Fibroblast of villous mesenchyme (primary cell): Measurements from ENCODE around the gene HHEX. TPM values are rescaled to one million over a fixed set of nuclear protein-coding genes. Genes with fewer than 3 reads are reported as not detected.

Source experiments
- DNase-seq: peaks from one replicate; pipeline ENCODE4 v3.0.0-alpha.2; 2010; ENCODE audit warnings: low read depth
- H3K4me3 ChIP-seq: 2 replicates; pipeline ENCODE4 v1.5.1; 2011; ENCODE audit warnings: low read depth, mild to moderate bottlenecking, low read length
- CTCF ChIP-seq: IDR thresholded peaks from 2 replicates; pipeline ENCODE4 v1.5.1; 2012; ENCODE audit warnings: low read depth, mild to moderate bottlenecking, low read length; ENCODE audit not compliant: insufficient read depth
- total RNA-seq: library from RNA; depleted of rRNA; stranded (reverse); fragments of >200 nt; gene quantifications from 2 replicates; pipeline ENCODE4 v1.2.3, GENCODE V29; 2012

HHEX gene
- total RNA-seq, 1 donor, result 0.43 TPM

GRCh38 chr10:92719991-92720830 is 30.5 kb downstream of the HHEX start:
- no peak for TF ChIP-seq CTCF
- no peak overlapping the region for H3K4me3 ChIP-seq
- no peak for DNase-seq

- H3K4me3 ChIP-seq, result no peak overlapping the region
- no peak for DNase-seq
- TF ChIP-seq CTCF, result no peak
Measured at GRCh38 chr10:92720831-92721165, 31.0 kb downstream of the HHEX start.

GRCh38 chr10:92722349-92722748 is 32.6 kb downstream of the HHEX start:
- TF ChIP-seq CTCF, result no peak
- DNase-seq, result no peak
- no peak overlapping the region for H3K4me3 ChIP-seq

- no peak for TF ChIP-seq CTCF
- DNase-seq, result no peak
- no peak overlapping the region for H3K4me3 ChIP-seq
Measured at GRCh38 chr10:92727141-92727540, 37.4 kb downstream of the HHEX start.

- no peak for DNase-seq
- H3K4me3 ChIP-seq, result no peak overlapping the region
- no peak for TF ChIP-seq CTCF
Measured at GRCh38 chr10:92727550-92727949, 37.8 kb downstream of the HHEX start.

- no peak for DNase-seq
- no peak for TF ChIP-seq CTCF
- H3K4me3 ChIP-seq, result no peak overlapping the region
Measured at GRCh38 chr10:92729886-92730285, 40.1 kb downstream of the HHEX start.

GRCh38 chr10:92732958-92733357 is 43.2 kb downstream of the HHEX start:
- H3K4me3 ChIP-seq, result no peak overlapping the region
- no peak for DNase-seq
- TF ChIP-seq CTCF, result no peak
